GM23338 (cell line): ENCODE results near the gene PNPO. TPM values are rescaled to one million over a fixed set of nuclear protein-coding genes. Genes with fewer than 3 reads are reported as not detected.

Experiments used
- ATAC-seq: fragments of 200-7000 bp; cut with Tn5 transposase; 3 replicates; pipeline ENCODE4 v1.9.1; 2020
- DNase-seq: peaks from one replicate; pipeline ENCODE4 v3.0.0-alpha.2; 2015; ENCODE audit warnings: low spot score
- H2AFZ ChIP-seq: fragments of 200-600 bp; sonication (generic); 2 replicates; pipeline ENCODE4 v1.8.0; 2016; ENCODE audit warnings: antibody characterized with exemption, mild to moderate bottlenecking, moderate library complexity
- H3F3A ChIP-seq: fragments of 200-600 bp; sonication (generic); replicated peaks from 2 replicates; pipeline ENCODE4 v1.8.0; 2017; ENCODE audit warnings: antibody characterized with exemption, mixed run types, low read depth
- H3K27ac ChIP-seq: fragments of 200-600 bp; sonication (generic); 2 replicates; pipeline ENCODE4 v1.6.1; 2016; ENCODE audit warnings: low read depth
- H3K27me3 ChIP-seq: fragments of 200-600 bp; sonication (generic); 2 replicates; pipeline ENCODE4 v1.8.0; 2016; ENCODE audit warnings: mild to moderate bottlenecking, mixed run types, moderate library complexity; ENCODE audit not compliant: insufficient read depth
- H3K36me3 ChIP-seq: fragments of 200-600 bp; sonication (generic); 2 replicates; pipeline ENCODE4 v1.8.0; 2016; ENCODE audit warnings: mild to moderate bottlenecking; ENCODE audit not compliant: insufficient read depth
- H3K4me1 ChIP-seq: fragments of 200-600 bp; sonication (generic); 2 replicates; pipeline ENCODE4 v1.8.0; 2016; ENCODE audit warnings: mild to moderate bottlenecking, moderate library complexity; ENCODE audit not compliant: insufficient read depth
- H3K4me2 ChIP-seq: fragments of 200-600 bp; sonication (generic); 2 replicates; pipeline ENCODE4 v1.7.1; 2017; ENCODE audit warnings: mixed run types
- H3K4me3 ChIP-seq: fragments of 200-600 bp; sonication (generic); 2 replicates; pipeline ENCODE4 v1.6.1; 2016; ENCODE audit warnings: mixed run types
- H3K79me2 ChIP-seq: fragments of 200-600 bp; sonication (generic); replicated peaks from 2 replicates; pipeline ENCODE4 v1.8.0; 2017; ENCODE audit warnings: mild to moderate bottlenecking; ENCODE audit not compliant: insufficient read depth
- H3K9me2 ChIP-seq: fragments of 200-600 bp; sonication (generic); 2 replicates; pipeline ENCODE4 v1.8.0; 2017; ENCODE audit not compliant: insufficient read depth
- H4K20me1 ChIP-seq: fragments of 200-600 bp; sonication (generic); replicated peaks from 2 replicates; pipeline ENCODE4 v1.8.0; 2017; ENCODE audit warnings: mild to moderate bottlenecking; ENCODE audit not compliant: insufficient read depth
- H3K27ac Mint-ChIP-seq: 2 replicates; pipeline ENCODE4 v1.8.0; 2020; ENCODE audit warnings: inconsistent platforms, mild to moderate bottlenecking, moderate library complexity, mixed read lengths
- H3K27me3 Mint-ChIP-seq: 3 replicates; pipeline ENCODE4 v1.8.0; 2022; ENCODE audit warnings: low read depth, mild to moderate bottlenecking, moderate library complexity, mixed read lengths, inconsistent platforms; ENCODE audit not compliant: insufficient read depth, poor library complexity
- H3K36me3 Mint-ChIP-seq: 3 replicates; pipeline ENCODE4 v1.8.0; 2021; ENCODE audit warnings: low read depth, mild to moderate bottlenecking, inconsistent platforms, moderate library complexity, mixed read lengths
- H3K4me1 Mint-ChIP-seq: 3 replicates; pipeline ENCODE4 v1.8.0; 2020; ENCODE audit warnings: mild to moderate bottlenecking, inconsistent platforms, mixed read lengths
- H3K4me3 Mint-ChIP-seq: 3 replicates; pipeline ENCODE4 v1.8.0; 2021; ENCODE audit warnings: moderate library complexity, mild to moderate bottlenecking, inconsistent platforms, mixed read lengths
- H3K9me3 Mint-ChIP-seq: 3 replicates; pipeline ENCODE4 v1.8.0; 2020; ENCODE audit warnings: moderate library complexity, mild to moderate bottlenecking, inconsistent platforms, mixed read lengths
- CREB1 ChIP-seq: fragments of 250-450 bp; sonication (Bioruptor Pico); IDR thresholded peaks from 2 replicates; pipeline ENCODE4 v1.5.0; 2020; ENCODE audit warnings: low read depth, mild to moderate bottlenecking, moderate library complexity
- CTCF ChIP-seq, 2 experiments: fragments of 200-600 bp in 1 of 2; sonication (generic) in 1 of 2; conservative IDR thresholded peaks; 2 replicates each; pipeline versions ENCODE4 v1.5.1 to v1.6.1; 2016 to 2017; ENCODE audit warnings: antibody characterized with exemption in 2 of 2, low read depth in 2 of 2, mild to moderate bottlenecking in 2 of 2, moderate library complexity in 1 of 2
- EZH2 ChIP-seq: fragments of 200-600 bp; sonication (generic); IDR thresholded peaks from one replicate; pipeline ENCODE4 v1.8.0; 2017; ENCODE audit warnings: antibody characterized with exemption, mild to moderate bottlenecking, low read depth; ENCODE audit not compliant: unreplicated experiment
- EZH2phosphoT487 ChIP-seq: fragments of 200-600 bp; sonication (generic); IDR thresholded peaks from one replicate; pipeline ENCODE4 v1.8.1; 2018; ENCODE audit warnings: antibody characterized with exemption; ENCODE audit not compliant: unreplicated experiment
- JUNB ChIP-seq: IDR thresholded peaks from one replicate; pipeline ENCODE4 v1.6.1; 2016; ENCODE audit warnings: antibody characterized with exemption; ENCODE audit not compliant: unreplicated experiment
- NANOG ChIP-seq: IDR thresholded peaks from 2 replicates; pipeline ENCODE4 v1.6.1; 2016; ENCODE audit warnings: antibody characterized with exemption, borderline replicate concordance
- POLR2AphosphoS5 ChIP-seq: IDR thresholded peaks from 2 replicates; pipeline ENCODE4 v1.6.1; 2016; ENCODE audit warnings: antibody characterized with exemption, low read depth
- STAT1 ChIP-seq: IDR thresholded peaks from one replicate; pipeline ENCODE4 v1.6.1; 2016; ENCODE audit warnings: antibody characterized with exemption; ENCODE audit not compliant: unreplicated experiment
- ZNF331 ChIP-seq: fragments of 250-450 bp; sonication (Bioruptor Pico); IDR thresholded peaks from 2 replicates; pipeline ENCODE4 v1.5.0; 2020; ENCODE audit warnings: low read depth, mild to moderate bottlenecking, moderate library complexity
- polyA plus RNA-seq: library from polyadenylated mRNA; unstranded; fragments of >200 nt; fragmentation: Nextera tagmentation; extraction: Ambion mirVana; gene quantifications from 2 replicates; pipeline ENCODE4 v1.2.1, GENCODE V29; 2016
- total RNA-seq: library from RNA; depleted of rRNA; stranded (reverse); fragments of >200 nt; shearing (Covaris generic); gene quantifications from 2 replicates; pipeline ENCODE4 v1.2.3, GENCODE V29; 2014
- TF ChIP-seq, protein P1 (sequence below): fragments of 250-450 bp; sonication (Bioruptor Pico); IDR thresholded peaks from 2 replicates; pipeline ENCODE4 v1.5.0; 2020; ENCODE audit warnings: mild to moderate bottlenecking, moderate library complexity
- TF ChIP-seq, protein P2 (sequence below): IDR thresholded peaks from one replicate; pipeline ENCODE4 v1.6.1; 2018; ENCODE audit warnings: antibody characterized with exemption; ENCODE audit not compliant: unreplicated experiment
- TF ChIP-seq, protein P3 (sequence below): IDR thresholded peaks from 2 replicates; pipeline ENCODE4 v1.6.1; 2016; ENCODE audit warnings: antibody characterized with exemption

Gene PNPO
- total and polyA plus RNA-seq, 2 experiments from 2014 or later = 5.0 to 12.7 TPM

- 0 out of 2 replicates have a peak overlapping the region, but pooled peaks have one; percentile 47 for H3K27ac ChIP-seq
- Mint-ChIP-seq H3K4me1 (peaks cover 44% of the 10 kb centered on the region), H3K4me3 (peak overlapping the region; percentile 88), H3K36me3 (no peaks in the 10 kb centered on the region; the same call in 2 of the 3 replicates), H3K27ac (peak overlapping the region; percentile 89), H3K27me3 (peaks cover 11% of the 10 kb centered on the region), H3K9me3 (no peaks in the 10 kb centered on the region; the same call in 2 of the 3 replicates)
- peak overlapping the region; percentile 67 for H2AFZ ChIP-seq
- TF ChIP-seq CREB1 (CRISPR knock-in tag) = no peak
- TF ChIP-seq EZH2phosphoT487 = no peak
- no peak for TF ChIP-seq STAT1
- TF ChIP-seq, protein P1, sequence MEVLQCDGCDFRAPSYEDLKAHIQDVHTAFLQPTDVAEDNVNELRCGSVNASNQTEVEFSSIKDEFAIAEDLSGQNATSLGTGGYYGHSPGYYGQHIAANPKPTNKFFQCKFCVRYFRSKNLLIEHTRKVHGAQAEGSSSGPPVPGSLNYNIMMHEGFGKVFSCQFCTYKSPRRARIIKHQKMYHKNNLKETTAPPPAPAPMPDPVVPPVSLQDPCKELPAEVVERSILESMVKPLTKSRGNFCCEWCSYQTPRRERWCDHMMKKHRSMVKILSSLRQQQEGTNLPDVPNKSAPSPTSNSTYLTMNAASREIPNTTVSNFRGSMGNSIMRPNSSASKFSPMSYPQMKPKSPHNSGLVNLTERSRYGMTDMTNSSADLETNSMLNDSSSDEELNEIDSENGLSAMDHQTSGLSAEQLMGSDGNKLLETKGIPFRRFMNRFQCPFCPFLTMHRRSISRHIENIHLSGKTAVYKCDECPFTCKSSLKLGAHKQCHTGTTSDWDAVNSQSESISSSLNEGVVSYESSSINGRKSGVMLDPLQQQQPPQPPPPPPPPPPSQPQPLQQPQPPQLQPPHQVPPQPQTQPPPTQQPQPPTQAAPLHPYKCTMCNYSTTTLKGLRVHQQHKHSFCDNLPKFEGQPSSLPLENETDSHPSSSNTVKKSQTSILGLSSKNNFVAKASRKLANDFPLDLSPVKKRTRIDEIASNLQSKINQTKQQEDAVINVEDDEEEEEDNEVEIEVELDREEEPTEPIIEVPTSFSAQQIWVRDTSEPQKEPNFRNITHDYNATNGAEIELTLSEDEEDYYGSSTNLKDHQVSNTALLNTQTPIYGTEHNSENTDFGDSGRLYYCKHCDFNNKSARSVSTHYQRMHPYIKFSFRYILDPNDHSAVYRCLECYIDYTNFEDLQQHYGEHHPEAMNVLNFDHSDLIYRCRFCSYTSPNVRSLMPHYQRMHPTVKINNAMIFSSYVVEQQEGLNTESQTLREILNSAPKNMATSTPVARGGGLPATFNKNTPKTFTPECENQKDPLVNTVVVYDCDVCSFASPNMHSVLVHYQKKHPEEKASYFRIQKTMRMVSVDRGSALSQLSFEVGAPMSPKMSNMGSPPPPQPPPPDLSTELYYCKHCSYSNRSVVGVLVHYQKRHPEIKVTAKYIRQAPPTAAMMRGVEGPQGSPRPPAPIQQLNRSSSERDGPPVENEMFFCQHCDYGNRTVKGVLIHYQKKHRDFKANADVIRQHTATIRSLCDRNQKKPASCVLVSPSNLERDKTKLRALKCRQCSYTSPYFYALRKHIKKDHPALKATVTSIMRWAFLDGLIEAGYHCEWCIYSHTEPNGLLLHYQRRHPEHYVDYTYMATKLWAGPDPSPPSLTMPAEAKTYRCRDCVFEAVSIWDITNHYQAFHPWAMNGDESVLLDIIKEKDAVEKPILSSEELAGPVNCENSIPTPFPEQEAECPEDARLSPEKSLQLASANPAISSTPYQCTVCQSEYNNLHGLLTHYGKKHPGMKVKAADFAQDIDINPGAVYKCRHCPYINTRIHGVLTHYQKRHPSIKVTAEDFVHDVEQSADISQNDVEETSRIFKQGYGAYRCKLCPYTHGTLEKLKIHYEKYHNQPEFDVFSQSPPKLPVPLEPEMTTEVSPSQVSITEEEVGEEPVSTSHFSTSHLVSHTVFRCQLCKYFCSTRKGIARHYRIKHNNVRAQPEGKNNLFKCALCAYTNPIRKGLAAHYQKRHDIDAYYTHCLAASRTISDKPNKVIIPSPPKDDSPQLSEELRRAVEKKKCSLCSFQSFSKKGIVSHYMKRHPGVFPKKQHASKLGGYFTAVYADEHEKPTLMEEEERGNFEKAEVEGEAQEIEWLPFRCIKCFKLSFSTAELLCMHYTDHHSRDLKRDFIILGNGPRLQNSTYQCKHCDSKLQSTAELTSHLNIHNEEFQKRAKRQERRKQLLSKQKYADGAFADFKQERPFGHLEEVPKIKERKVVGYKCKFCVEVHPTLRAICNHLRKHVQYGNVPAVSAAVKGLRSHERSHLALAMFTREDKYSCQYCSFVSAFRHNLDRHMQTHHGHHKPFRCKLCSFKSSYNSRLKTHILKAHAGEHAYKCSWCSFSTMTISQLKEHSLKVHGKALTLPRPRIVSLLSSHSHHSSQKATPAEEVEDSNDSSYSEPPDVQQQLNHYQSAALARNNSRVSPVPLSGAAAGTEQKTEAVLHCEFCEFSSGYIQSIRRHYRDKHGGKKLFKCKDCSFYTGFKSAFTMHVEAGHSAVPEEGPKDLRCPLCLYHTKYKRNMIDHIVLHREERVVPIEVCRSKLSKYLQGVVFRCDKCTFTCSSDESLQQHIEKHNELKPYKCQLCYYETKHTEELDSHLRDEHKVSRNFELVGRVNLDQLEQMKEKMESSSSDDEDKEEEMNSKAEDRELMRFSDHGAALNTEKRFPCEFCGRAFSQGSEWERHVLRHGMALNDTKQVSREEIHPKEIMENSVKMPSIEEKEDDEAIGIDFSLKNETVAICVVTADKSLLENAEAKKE (CRISPR knock-in tag) = no peak
- TF ChIP-seq POLR2AphosphoS5 = no peak
- TF ChIP-seq, protein P2, sequence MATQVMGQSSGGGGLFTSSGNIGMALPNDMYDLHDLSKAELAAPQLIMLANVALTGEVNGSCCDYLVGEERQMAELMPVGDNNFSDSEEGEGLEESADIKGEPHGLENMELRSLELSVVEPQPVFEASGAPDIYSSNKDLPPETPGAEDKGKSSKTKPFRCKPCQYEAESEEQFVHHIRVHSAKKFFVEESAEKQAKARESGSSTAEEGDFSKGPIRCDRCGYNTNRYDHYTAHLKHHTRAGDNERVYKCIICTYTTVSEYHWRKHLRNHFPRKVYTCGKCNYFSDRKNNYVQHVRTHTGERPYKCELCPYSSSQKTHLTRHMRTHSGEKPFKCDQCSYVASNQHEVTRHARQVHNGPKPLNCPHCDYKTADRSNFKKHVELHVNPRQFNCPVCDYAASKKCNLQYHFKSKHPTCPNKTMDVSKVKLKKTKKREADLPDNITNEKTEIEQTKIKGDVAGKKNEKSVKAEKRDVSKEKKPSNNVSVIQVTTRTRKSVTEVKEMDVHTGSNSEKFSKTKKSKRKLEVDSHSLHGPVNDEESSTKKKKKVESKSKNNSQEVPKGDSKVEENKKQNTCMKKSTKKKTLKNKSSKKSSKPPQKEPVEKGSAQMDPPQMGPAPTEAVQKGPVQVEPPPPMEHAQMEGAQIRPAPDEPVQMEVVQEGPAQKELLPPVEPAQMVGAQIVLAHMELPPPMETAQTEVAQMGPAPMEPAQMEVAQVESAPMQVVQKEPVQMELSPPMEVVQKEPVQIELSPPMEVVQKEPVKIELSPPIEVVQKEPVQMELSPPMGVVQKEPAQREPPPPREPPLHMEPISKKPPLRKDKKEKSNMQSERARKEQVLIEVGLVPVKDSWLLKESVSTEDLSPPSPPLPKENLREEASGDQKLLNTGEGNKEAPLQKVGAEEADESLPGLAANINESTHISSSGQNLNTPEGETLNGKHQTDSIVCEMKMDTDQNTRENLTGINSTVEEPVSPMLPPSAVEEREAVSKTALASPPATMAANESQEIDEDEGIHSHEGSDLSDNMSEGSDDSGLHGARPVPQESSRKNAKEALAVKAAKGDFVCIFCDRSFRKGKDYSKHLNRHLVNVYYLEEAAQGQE = no peak
- TF ChIP-seq NANOG = no peak
- no peak for TF ChIP-seq EZH2
- no peak for TF ChIP-seq CTCF (conservative IDR thresholded peaks at IDR 0.05; ENCODE audit: low read depth in 2 of 2)
- no peak for TF ChIP-seq ZNF331 (CRISPR knock-in tag)
- TF ChIP-seq JUNB = no peak
- TF ChIP-seq, protein P3, sequence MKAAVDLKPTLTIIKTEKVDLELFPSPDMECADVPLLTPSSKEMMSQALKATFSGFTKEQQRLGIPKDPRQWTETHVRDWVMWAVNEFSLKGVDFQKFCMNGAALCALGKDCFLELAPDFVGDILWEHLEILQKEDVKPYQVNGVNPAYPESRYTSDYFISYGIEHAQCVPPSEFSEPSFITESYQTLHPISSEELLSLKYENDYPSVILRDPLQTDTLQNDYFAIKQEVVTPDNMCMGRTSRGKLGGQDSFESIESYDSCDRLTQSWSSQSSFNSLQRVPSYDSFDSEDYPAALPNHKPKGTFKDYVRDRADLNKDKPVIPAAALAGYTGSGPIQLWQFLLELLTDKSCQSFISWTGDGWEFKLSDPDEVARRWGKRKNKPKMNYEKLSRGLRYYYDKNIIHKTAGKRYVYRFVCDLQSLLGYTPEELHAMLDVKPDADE = no peak
- no peak for DNase-seq
- H3K4me2 ChIP-seq = peak overlapping the region; percentile 95
- ATAC-seq = peak; percentile 1
- H3K4me3 ChIP-seq = peak overlapping the region; percentile 97
- H4K20me1 ChIP-seq = no peaks in the 10 kb centered on the region
- peaks cover 22% of the 10 kb centered on the region for H3K79me2 ChIP-seq
- H3F3A ChIP-seq = no peaks in the 10 kb centered on the region; the same call in 1 of the 2 replicates
- no peaks in the 10 kb centered on the region for H3K36me3 ChIP-seq
- H3K9me2 ChIP-seq = no peaks in the 10 kb centered on the region
- H3K4me1 ChIP-seq = peaks cover 34% of the 10 kb centered on the region
- H3K27me3 ChIP-seq = no peaks in the 10 kb centered on the region
These were observed 44.5 kb upstream of the PNPO start for GRCh38 chr17:47896672-47897490.
